ENCODE data around the gene SLC10A1. TPM values are rescaled to one million over a fixed set of nuclear protein-coding genes. Genes with fewer than 3 reads are reported as not detected.

The SLC10A1 gene
- total and polyA plus RNA-seq, 2 of the 8 experiments (the other 6 are each of a cell fraction or from before 2014, with no cell fraction given), result not detected

DNA sequence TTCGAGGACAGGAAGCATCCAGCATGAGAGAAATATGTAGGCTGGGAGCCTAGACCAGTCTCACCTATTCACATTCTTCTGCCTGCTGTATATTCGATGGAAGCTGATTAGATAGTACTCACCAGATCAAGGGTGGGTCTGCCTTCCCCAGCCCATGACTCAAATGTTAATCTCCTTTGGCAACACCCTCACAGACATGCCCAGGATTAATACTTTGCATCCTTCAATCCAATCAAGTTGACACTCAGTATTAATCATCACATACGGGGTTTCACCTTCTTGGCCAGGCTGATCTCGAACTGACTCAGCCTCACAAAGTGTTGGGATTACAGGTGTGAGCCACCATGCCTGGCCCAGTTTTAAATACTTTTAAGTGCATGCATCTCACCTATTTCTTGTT, 30.5 kb upstream of the SLC10A1 start:
- H2BK12ac ChIP-seq (ENCODE audit: low read depth, low read length), result no peak overlapping the region
- no peak overlapping the region for H2AFZ ChIP-seq (ENCODE audit: low read length)
- no peak overlapping the region for H2BK15ac ChIP-seq (ENCODE audit: low read length)
- no peak overlapping the region for H2BK120ac ChIP-seq (replicated peaks; ENCODE audit: low read depth, low read length)
- H3K27me3 ChIP-seq (replicated peaks in 1 of 4; ENCODE audit: control insufficient read depth in 3 of 4, extremely low read depth in 1 of 4, insufficient read depth in 3 of 4, low read length in 3 of 4), result no peaks in the 10 kb centered on the region
- no peak overlapping the region for H3K4me3 ChIP-seq (ENCODE audit: extremely low read depth in 1 of 4, insufficient read depth in 2 of 4, low read depth in 3 of 4, low read length in 4 of 4)
- H3K27ac ChIP-seq (ENCODE audit: low read depth, low read length), result no peak overlapping the region
- no peak overlapping the region for H2BK20ac ChIP-seq (ENCODE audit: low read length)
- WGBS, 2 experiments (ENCODE audit: extremely low coverage in 1 of 2, insufficient coverage in 1 of 2, insufficient read length in 1 of 2, insufficient replicate concordance in 2 of 2, low coverage in 1 of 2, low lambda C conversion rate in 2 of 2, missing lambda C conversion rate in 1 of 2), result 72% methylated on average over 4 of the region's 4 CpGs; no CpG with 5 or more reads in 1 of the 2 experiments
- no peak for TF ChIP-seq TAF7 (optimal IDR thresholded peaks at IDR 0.05; ENCODE audit: borderline replicate concordance, low read depth, low read length)
- no peak for TF ChIP-seq RAD21 (IDR thresholded peaks at IDR 0.05 in 1 of 2, conservative IDR thresholded peaks at IDR 0.05 in 1 of 2; ENCODE audit: low read depth in 2 of 2, low read length in 2 of 2)
- TF ChIP-seq KDM4A (IDR thresholded peaks at IDR 0.05; ENCODE audit: low read depth, low read length, severe bottlenecking), result no peak
- TF ChIP-seq NRF1 (IDR thresholded peaks at IDR 0.05; ENCODE audit: low read depth, low read length), result no peak
- TF ChIP-seq PHF8 (conservative IDR thresholded peaks at IDR 0.05; ENCODE audit: low read depth, low read length), result no peak
- no peak for TF ChIP-seq ASH2L (IDR thresholded peaks at IDR 0.05; ENCODE audit: low read length)
- TF ChIP-seq, protein P1, sequence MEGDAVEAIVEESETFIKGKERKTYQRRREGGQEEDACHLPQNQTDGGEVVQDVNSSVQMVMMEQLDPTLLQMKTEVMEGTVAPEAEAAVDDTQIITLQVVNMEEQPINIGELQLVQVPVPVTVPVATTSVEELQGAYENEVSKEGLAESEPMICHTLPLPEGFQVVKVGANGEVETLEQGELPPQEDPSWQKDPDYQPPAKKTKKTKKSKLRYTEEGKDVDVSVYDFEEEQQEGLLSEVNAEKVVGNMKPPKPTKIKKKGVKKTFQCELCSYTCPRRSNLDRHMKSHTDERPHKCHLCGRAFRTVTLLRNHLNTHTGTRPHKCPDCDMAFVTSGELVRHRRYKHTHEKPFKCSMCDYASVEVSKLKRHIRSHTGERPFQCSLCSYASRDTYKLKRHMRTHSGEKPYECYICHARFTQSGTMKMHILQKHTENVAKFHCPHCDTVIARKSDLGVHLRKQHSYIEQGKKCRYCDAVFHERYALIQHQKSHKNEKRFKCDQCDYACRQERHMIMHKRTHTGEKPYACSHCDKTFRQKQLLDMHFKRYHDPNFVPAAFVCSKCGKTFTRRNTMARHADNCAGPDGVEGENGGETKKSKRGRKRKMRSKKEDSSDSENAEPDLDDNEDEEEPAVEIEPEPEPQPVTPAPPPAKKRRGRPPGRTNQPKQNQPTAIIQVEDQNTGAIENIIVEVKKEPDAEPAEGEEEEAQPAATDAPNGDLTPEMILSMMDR (IDR thresholded peaks at IDR 0.05; ENCODE audit: control extremely low read depth in 1 of 3, insufficient read depth in 1 of 3, low read depth in 1 of 3, low read length in 3 of 3), result no peak
- TF ChIP-seq CHD1 (IDR thresholded peaks at IDR 0.05; ENCODE audit: low read depth, low read length), result no peak
- no peak for TF ChIP-seq SP2 (IDR thresholded peaks at IDR 0.05; ENCODE audit: low read length)
- H3K4me2 ChIP-seq (ENCODE audit: insufficient read depth in 1 of 2, low read depth in 2 of 2, low read length in 2 of 2), result no peak overlapping the region
- H3K79me2 ChIP-seq (ENCODE audit: control insufficient read depth in 1 of 2, insufficient read depth in 2 of 2, low read length in 2 of 2), result no peaks in the 10 kb centered on the region
- no peak overlapping the region for H3K9ac ChIP-seq (replicated peaks in 1 of 4; ENCODE audit: extremely low read depth in 1 of 4, low read depth in 3 of 4, low read length in 3 of 4)
- no peak overlapping the region for H3K23ac ChIP-seq (ENCODE audit: insufficient read length)
- no peak overlapping the region for H4K8ac ChIP-seq (ENCODE audit: extremely low read depth, insufficient read depth, low read length)
- CTCF ChIA-PET (ENCODE audit: partially characterized antibody), result interaction anchor here (1.2 to 1.7 kb wide), 2 partner anchors 46 to 201 kb away, joined by 3 to 9 read pairs; no protein-coding TSS in a partner anchor
- H3K79me1 ChIP-seq (ENCODE audit: low read depth, low read length), result no peaks in the 10 kb centered on the region
- no peak for DNase-seq (ENCODE audit: low read depth in 1 of 2, low spot score in 2 of 2)
- H3K4ac ChIP-seq (replicated peaks; ENCODE audit: insufficient read length, low read depth, low read length), result no peak overlapping the region
- H3K4me1 ChIP-seq (replicated peaks in 1 of 4; ENCODE audit: control insufficient read depth in 3 of 4, insufficient read depth in 4 of 4, low read length in 3 of 4), result no peaks in the 10 kb centered on the region
- H3K14ac ChIP-seq (ENCODE audit: insufficient read length), result no peak overlapping the region
- no peak overlapping the region for H4K5ac ChIP-seq (ENCODE audit: insufficient read length, low read depth, low read length)
- H3K56ac ChIP-seq (replicated peaks; ENCODE audit: insufficient read length, low read depth, low read length), result no peak overlapping the region
- H3K36me3 ChIP-seq (ENCODE audit: control insufficient read depth in 2 of 4, insufficient read depth in 4 of 4, low read length in 3 of 4), result no peaks in the 10 kb centered on the region
- POLR2A ChIA-PET (ENCODE audit: partially characterized antibody), result no interaction called here
- H3K18ac ChIP-seq (ENCODE audit: extremely low read depth, low read length), result no peak overlapping the region
- H2AK5ac ChIP-seq (ENCODE audit: low read depth, low read length), result no peak overlapping the region
- no peaks in the 10 kb centered on the region for H3K9me3 ChIP-seq (ENCODE audit: insufficient read depth in 2 of 2, low read depth in 1 of 2, low read length in 1 of 2)
- no peak overlapping the region for H2BK5ac ChIP-seq (ENCODE audit: low read depth, low read length)
- H3K23me2 ChIP-seq (ENCODE audit: low read depth, low read length), result peaks cover 5% of the 10 kb centered on the region; the same call in 1 of the 2 replicates
- H4K20me1 ChIP-seq (replicated peaks in 1 of 2; ENCODE audit: control insufficient read depth in 1 of 2, insufficient read depth in 2 of 2, low read length in 2 of 2), result no peaks in the 10 kb centered on the region
- no peak for FAIRE-seq
- H4K91ac ChIP-seq (replicated peaks; ENCODE audit: insufficient read length, low read length), result no peak overlapping the region

All from H1 (cell line).